ENCODE results near the gene FHL3.

Gene FHL3

GRCh38 chr1:38046884-38047602 is 41.7 kb upstream of the FHL3 start:
- peak; percentile 92 for DNase-seq (ENCODE audit: low read depth)
- H3K4me3 ChIP-seq (ENCODE audit: low read length): peak overlapping the region; percentile 75
- no peak for TF ChIP-seq CTCF (IDR thresholded peaks at IDR 0.05; ENCODE audit: insufficient read depth, low read depth, low read length, missing control alignments)

DNA sequence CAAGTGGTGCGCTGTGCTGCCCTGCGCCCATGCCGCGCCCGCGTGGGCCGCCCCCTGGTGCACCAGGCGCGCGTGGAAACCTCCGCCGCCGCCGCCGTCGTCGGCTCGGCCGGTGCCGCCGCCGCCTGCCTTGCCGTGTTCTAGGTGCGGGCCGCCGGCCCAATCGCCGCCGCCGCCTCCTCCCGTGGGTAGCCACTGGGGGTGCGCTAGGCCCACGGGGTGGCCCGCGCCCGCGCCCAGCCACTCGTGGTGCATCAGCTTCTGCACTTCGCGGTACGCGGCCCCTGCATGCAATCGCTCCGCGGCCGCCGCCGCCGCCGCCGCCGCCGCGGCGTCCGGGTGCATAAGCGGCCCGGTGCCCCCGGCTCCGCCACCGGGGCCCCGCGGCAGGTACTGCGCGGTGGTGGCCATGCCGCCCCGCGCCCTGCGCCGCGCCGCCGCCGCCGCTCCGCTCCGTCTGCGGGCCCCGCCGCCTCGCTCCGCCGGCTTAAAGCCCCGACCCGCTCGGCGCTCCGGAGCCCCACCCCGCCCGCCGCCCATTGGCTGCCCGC is 41.1 kb upstream of the FHL3 start, which contains the start of gene POU3F1:
Gene POU3F1, minus strand, starts transcription at position 461 of the 551 bp plus-strand sequence. Its CDS starts 50 bp downstream, at position 411.
- no peak for TF ChIP-seq CTCF (IDR thresholded peaks at IDR 0.05; ENCODE audit: insufficient read depth, low read depth, low read length, missing control alignments)
- DNase-seq (ENCODE audit: low read depth): no peak
- H3K4me3 ChIP-seq (ENCODE audit: low read length): peak within 1 kb of the TSS; percentile 75

- TF ChIP-seq CTCF (IDR thresholded peaks at IDR 0.05; ENCODE audit: insufficient read depth, low read depth, low read length, missing control alignments): no peak
- H3K4me3 ChIP-seq (ENCODE audit: low read length): peak overlapping the region; percentile 26
- peak; percentile 21 for DNase-seq (ENCODE audit: low read depth)
These were observed 40.4 kb upstream of the FHL3 start for GRCh38 chr1:38045401-38046332.

GRCh38 chr1:38044221-38045215 is 39.2 kb upstream of the FHL3 start:
- no peak for TF ChIP-seq CTCF (IDR thresholded peaks at IDR 0.05; ENCODE audit: insufficient read depth, low read depth, low read length, missing control alignments)
- no peak for DNase-seq (ENCODE audit: low read depth)
- peak overlapping the region; percentile 43 for H3K4me3 ChIP-seq (ENCODE audit: low read length)

DNA sequence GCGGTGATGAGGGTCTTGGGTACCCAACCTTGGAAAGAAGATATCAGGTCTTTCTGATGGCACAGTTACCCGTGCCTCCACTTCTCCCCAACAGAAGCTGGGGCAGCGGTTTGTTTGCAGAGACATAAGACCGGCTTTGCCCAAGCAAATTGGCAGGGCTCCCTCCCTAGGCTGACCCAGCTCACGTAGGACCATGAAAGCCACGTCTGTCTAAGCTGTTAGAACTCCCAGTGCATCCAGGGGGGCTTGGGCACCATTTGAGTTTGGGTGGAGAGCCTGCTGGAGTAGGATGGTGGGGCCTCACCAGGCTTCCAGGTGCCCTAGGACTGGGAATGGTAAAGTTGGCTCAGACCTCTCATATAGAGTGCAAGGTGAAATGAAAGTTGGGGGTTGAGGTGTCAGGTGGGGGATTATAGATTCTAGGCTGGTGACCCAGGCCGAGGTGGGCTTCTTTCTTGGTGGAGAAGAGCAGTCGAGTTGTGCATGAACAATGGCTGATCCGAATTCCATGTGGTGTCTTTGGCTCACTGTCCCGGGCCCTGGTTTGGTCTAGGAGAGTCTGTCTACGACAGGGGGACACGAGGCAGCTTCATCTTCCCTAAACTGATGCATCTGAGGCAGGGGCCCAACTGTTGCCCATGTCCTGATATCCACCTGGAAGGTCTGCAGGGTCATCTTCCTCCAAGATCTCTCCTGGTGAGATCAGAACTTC is 37.9 kb upstream of the FHL3 start:
- H3K4me3 ChIP-seq (ENCODE audit: low read length): no peak overlapping the region
- no peak for DNase-seq (ENCODE audit: low read depth)
- no peak for TF ChIP-seq CTCF (IDR thresholded peaks at IDR 0.05; ENCODE audit: insufficient read depth, low read depth, low read length, missing control alignments)

All from epithelial cell of esophagus (primary cell).